ENCODE measurements around the gene TICAM1. TPM values are rescaled to one million over a fixed set of nuclear protein-coding genes. Genes with fewer than 3 reads are reported as not detected.

Gene TICAM1
- total RNA-seq, result 1 to 10 TPM; 6.7 to 7.2 TPM

DNA sequence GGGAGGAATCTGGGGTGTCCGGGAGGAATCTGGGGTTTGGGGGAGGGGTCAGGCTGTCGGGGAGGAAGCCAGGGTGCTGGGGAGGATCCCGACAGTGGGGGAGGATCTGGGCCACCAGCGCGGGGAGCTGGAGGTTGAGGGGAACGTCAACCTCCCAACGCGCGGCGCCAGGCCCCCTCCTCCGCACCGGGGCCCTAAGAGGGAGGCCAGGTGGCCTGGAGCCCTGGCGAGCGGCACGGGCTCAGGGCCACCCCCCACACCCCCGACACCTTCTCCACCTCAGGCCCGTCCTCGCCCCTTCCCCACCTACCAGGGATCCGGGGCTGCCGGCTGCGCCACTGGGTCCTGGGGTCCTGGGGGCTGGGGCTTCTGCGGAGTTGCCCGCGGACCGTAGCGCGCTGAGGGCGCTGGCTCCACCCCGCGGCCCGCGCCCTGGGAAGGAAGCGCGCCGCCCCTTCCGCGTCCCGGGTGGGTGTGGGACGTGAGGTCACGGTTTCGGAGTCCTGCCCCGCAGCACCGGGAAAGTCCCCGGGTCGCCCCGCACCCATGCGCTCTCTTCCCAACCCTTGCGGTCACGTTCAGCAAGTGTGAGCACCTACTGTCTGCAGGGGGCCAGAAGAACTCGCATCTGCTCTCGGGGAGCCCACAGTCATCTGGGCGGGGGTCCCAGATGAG, at the start of gene TICAM1:
TICAM1 (minus strand) TSS at position 409 of the 675 bp plus-strand sequence. CDS start 13,335 bp downstream, outside the sequence.

DNA sequence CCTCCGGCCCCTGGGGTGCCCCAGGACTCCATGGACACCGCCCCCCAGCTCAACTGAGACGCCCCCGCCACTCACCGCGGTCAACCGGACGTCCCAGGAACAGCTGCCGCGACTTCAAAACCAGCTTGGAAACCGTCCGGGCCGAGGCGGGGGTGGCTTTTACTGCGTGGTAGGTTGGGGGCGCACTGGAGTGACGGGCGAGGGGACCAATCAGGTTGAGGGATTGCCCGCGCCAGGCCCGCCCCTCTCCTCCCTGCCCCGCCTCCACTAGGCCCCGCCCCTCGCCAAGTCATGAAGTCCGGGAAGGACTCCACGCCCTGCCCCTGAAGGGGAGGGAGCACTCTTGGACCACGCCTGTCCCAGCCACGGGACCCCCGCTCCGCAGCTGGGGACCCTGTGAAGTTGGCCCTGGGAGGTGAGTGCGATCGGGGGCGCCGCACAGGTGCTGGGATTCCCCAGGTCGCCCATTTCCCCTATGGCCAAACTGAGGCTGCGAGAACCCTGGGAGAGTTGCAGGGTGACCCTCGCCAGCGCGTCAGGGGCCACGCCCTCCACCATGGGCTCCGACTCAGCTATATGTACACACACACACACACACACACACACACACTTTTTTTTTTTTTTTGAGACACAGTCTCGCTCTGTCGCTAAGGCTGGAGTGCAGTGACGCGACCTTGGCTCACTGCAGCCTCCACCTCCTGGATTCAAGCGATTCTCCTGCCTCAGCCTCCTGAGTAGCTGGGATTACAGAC, 36.2 kb upstream of the TICAM1 start, which contains the start of gene PLIN3:
PLIN3 (minus strand) TSS at position 134 of the 752 bp plus-strand sequence. CDS start 6,273 bp downstream, outside the sequence.

DNA sequence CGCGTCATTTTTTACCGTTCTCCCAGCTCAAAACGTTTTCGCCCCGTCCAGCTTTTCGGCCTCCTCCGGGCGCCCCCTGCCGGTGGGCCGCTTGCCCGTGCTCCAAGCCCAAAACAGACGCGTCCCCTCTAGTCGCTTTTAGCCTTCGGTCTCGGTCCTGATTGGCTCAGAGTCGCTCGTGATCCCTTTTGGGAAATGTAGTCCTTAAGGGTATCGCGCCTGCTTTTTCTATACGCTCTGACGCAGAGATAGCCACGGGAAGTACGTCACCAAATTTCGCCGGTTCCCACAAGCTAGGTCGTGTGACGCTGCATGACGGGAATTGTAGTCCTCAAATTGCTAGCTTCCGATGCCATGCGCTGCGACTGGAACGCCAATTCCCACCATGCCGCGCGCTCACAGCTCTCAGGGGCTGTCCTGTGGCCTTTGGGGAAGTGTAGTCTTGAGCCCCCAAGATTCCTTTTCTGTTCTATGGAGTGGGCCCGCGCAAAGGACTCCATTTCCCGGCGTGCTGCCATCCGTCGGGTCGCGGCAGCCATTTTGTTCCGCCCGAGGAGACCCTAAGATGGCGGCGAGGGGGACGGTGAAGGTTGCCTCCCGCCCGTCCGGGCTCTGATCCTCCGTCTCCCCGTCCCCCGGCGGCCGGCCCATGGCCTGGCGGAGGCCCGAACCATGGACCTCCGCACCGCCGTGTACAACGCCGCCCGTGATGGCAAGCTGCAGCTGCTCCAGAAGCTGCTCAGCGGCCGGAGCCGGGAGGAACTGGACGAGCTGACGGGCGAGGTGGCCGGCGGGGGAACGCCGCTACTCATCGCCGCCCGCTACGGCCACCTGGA, 40.1 kb downstream of the TICAM1 start, which contains the start of gene FEM1A:
FEM1A (plus strand) TSS at position 552 of the 836 bp plus-strand sequence; CDS start at position 673, 121 bp downstream.

Small RNA genes within 50 kb of the gene (small RNA-seq; reads per million reads assigned to genes)
- 0 to 0.99 reads per million in 2 donors for gene MIR7-3

Other genes starting within 250 kb of the TICAM1 start
- 1 to 10 TPM; 5.2 to 8.7 TPM for gene TNFAIP8L1, start 192.2 kb downstream of the TICAM1 start, total RNA-seq
- 100 to 1,000 TPM; 102 to 180 TPM for gene MYDGF, start 161.4 kb downstream of the TICAM1 start, total RNA-seq
- gene DPP9, start 107.9 kb downstream of the TICAM1 start, total RNA-seq, result 10 to 100 TPM; 44.0 to 54.6 TPM
- gene FEM1A, start 40.0 kb downstream of the TICAM1 start, total RNA-seq, result 10 to 100 TPM; 18.3 to 18.9 TPM
- 100 to 1,000 TPM in 1 of 2 donors, 10 to 100 TPM in 1; 85.0 to 124 TPM for gene PLIN3, start 36.0 kb upstream of the TICAM1 start, total RNA-seq
- not detected for gene ARRDC5, start 71.2 kb upstream of the TICAM1 start, total RNA-seq
- gene UHRF1, start 77.8 kb upstream of the TICAM1 start, total RNA-seq, result 10 to 100 TPM in 1 of 2 donors, 1 to 10 TPM in 1; 6.9 to 39.3 TPM
- gene KDM4B, start 137.4 kb upstream of the TICAM1 start, total RNA-seq, result 10 to 100 TPM in 1 of 2 donors, 1 to 10 TPM in 1; 8.3 to 16.9 TPM

Measured in melanocyte of skin (primary cell).